Measurements from ENCODE around the gene PGBD5.

Gene PGBD5

DNA sequence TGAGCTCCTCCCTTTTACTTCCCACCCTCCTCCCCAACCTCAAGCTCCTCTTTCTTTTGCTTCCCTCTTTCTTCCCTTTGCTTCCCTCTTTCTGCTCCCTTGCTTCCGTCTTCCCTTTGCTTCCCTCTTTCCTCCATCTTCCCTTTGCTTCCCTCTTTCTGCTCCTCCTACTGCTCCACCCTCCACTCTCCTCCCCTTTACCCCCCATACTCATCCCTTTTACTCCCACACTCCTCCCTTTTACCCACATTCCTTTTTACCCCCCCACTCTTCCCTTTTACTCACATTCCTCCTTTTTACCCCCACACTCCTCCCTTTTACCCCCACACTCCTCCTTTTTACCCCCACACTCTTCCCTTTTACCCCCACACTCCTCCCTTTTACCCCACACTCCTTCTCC, 30.2 kb downstream of the PGBD5 start:
- DNase-seq, result no peak

DNA sequence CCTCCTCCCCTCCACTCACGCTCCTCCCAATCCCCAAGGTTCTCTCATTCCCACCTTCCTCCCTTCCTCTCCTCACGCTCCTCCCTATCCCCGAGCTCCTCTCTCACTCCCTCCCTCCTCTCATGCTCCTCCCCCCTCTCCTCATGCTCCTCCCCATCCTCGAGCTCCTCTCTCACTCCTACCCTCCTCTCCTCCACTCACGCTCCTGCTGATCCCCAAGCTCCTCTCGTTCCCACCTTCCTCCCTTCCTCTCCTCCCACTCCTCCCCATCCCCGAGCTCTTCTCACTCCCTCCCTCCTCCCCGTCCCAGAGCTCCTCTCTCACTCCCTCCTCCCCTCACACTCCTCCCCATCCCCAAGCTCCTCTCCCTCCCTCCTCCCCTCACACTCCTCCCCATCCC, 31.4 kb downstream of the PGBD5 start:
- no peak for DNase-seq

DNA sequence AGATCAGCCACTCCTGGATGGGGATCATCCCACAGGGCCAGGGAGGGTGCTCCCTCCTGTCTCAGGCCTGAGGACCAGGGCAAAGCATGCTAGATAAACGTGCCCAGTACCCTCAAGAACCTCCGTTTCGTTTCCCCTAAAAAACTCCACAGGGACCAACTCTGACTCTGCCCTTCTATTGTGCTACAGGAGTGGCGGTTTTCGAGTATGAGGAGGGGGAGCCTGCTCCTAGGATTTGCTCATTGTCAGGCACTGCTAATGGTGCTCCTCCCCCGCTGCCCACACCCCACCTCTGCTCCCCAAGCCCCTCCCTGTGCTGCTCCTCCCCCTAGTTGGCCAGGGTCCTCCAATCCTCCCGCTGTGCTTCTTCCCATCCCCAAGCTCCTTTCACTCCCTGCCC, 32.0 kb downstream of the PGBD5 start:
- no peak for DNase-seq

DNA sequence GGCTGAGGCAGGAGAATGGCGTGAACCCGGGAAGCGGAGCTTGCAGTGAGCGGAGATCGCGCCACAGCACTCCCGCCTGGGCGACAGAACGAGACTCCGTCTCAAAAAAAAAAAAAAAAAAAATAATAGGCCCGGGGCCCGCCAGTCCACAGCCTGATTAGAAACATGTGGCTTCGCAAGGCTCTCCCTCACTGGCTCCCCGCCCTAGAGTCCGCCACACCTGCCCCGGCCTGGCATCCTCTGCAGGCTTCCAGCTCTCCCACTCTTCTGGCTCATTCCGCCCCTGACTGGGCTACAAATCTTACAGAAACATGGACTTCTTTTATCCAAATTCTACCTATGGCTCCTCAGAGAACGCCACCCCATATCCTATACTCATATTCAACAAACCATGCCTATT, 32.4 kb downstream of the PGBD5 start:
- DNase-seq, result no peak

DNA sequence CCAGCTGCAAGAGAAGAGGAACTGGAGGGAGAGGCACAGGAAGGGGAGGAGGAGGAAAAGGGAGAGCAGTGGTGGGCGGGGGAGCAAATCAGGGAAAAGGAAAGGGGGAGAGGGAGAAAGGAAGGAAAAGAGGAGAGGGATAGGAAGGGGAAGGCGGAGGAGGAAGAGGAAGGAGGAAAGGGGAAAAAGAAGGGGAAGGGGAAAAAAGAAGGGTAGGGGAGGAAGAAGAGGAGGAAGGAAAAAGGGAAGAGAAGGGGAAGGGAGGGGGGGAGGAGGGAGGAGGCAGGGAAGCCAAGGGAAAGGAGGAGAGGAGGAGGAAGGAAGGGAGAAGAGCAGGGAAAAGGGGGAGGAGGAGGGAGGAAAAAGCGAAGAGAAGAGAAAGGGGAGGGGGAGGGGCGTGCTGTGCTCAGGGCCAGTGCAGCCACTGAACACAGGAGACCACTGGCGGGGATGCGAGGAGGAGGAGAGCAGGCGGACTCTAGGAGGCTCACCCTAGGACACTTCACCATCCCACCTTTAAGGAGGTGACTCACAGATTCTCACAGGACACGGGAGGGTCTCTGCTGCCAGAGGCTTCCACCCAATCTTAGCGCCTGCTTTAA, 33.1 kb downstream of the PGBD5 start:
- DNase-seq, result no peak

DNA sequence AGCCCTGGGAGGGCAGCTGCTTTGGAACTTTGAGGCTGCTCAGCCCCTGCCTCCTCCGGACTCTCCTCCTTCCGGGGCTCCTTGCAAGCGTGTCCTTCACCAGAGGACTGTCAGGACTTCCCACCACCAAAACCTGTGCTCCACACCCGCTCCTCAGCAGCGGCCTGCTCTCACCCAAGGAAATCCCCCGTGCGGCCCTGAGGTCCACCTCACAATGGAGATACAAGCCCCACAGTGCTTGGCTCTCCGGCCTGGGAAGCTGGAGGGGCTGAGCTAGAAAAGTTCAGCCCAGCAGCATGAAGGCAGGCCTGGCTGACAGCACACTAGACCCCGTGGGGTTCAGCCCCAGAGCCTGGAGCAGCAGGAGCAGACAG, 33.6 kb downstream of the PGBD5 start:
- DNase-seq, result no peak

DNA sequence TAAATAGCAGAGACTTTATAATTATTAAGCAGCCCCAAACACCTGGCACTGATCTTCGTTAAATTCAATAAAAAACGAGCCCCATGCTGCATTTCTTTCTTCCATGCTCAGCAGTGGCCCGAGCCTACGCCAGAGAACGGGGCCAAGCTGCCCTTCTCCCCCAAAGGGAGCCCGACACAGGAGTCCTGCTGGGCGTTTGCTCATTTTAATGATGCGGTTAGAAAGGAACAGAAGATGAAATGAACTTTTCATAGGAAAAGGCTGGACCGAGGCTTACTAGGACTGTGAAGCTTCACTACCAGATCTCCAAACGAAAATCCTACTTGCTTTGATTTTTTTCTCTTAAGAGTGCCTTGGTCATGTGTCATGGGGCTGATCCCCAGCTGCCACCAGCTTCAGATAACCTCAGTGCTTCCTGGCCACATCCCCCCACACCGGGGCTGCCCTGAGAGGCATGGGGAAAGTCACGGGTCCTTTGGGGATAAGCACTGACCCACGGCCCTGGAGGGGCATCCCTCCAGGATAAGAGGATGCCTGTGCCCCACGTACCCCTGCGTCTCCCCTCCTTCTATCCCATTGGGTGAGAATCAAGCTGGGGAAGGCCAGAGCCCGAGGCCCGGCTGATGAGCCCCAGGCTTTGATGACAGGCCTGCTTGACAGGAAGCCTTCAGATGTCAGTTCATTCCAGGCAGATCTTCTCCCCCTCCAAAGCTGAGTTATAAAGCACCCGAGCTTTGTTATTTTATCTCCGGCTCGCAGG, 34.2 kb downstream of the PGBD5 start:
- no peak for DNase-seq

DNA sequence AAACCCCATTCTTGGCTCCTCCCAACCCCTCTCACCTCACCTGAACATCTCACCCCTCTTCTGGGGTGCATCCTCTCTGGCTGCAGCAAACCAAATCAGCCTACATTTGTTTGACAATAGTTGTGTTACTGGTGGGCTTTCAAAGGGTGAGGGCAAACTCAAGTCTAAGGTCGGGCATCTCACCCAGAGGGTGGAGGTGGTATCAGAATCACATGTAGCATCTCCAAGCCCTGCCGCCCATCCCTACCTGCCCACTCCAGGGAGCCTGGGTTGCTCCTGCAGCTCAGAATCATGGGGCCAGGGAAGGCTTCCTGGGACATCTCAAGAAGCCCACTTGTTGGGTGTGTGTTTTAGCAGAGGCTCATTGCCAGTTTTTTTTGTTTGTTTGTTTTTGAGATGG, 35.8 kb downstream of the PGBD5 start:
- DNase-seq, result no peak

DNA sequence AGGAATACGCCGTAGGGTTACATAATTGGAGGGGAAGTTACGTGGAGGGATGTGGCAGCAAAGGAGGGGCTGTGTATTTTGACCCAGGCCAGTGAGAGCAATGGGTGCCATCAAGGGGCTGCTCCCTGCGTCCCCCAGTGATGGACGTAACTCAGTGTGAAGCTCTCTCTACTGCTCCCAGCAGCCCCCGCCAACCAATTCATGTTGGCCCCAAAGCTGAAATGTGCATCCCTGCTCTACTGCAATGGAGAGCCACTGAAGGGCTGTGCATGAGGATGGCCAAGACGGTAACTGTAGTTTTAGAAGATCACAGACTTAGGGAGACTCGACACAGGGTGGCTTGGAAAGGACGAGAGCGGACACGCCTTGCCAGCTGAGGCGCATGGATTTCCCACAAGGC, 38.3 kb downstream of the PGBD5 start:
- no peak for DNase-seq

DNA sequence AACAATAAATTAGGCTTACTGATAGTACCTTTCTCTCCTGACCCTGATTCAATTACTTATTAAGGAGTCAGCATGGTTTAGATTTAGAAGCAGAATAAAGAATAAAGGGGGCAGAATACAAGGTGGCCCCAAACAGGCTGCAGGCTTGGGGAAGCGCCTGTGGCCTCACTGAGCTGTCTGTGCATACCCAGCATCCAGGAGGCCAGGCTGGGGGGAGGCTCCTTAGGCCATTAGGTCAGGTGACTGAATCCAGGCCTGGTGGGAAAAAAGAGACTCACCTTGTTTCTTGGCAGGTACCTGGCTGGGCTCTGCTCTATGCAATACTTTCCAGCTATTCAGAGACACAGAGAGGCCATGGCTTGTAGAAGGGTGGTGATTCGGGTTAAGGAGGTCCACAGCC, 38.8 kb downstream of the PGBD5 start:
- no peak for DNase-seq

DNA sequence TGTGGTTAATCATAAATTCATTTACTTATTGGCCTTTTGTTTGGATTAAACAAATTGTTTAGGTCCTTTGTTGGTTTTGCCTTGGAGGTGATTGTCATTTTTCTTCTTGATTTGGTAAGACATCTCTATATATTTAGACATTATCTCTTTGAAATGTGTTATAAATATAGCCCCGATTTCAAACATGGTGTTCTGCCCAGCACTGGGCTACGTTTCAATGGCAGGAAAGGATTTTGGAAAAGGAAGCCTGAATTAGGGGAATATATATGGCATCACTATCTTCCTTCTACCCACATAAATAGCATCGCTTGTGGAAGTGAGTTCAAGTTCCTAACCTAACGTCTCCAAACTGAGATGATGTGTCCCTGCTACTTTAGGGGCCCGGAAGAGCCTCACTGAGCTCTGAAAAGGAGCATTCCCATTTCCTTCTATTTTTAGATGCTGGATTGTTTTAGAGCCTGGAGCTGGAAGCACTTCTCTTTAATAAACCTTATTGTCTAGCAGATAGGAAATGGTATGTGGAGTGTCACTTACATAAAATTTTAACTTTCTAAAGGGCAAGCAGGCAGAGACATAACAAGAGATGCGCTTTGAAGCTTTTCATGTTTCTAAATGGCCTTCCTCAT, 39.4 kb downstream of the PGBD5 start:
- DNase-seq, result no peak

DNA sequence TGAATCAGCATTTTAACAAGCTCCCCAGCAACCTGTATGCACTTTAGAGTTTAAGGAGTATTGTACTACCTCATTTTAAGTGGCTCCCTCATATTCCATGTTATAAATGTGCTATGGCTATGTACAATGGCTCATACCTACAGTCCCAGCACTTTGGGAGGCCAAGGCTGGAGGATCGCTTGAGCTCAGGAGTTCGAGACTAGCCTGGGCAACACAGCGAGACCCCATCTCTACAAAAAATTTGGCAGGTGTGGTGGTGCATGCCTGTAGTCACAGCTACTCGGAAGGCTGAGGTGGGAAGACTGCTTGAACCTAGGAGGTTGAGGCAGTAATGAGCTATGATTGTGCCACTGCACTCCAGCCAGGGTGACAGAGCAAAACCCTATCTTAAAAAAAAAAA, 40.2 kb downstream of the PGBD5 start:
- no peak for DNase-seq

DNA sequence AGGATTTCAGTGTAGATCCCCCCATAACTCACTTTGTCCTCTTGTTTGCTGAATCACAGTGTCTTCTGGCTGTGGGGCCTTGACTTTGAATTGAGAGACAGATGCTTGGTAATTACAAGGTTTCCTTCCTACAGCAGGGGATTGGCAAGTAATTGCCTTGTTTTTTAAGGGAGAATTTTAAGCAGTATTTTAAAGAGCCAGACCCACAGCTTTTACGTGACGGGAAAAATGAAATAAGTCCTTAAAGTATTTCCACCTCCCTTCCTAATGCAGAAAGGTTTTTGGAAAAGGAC, 41.0 kb downstream of the PGBD5 start:
- DNase-seq, result no peak

DNA sequence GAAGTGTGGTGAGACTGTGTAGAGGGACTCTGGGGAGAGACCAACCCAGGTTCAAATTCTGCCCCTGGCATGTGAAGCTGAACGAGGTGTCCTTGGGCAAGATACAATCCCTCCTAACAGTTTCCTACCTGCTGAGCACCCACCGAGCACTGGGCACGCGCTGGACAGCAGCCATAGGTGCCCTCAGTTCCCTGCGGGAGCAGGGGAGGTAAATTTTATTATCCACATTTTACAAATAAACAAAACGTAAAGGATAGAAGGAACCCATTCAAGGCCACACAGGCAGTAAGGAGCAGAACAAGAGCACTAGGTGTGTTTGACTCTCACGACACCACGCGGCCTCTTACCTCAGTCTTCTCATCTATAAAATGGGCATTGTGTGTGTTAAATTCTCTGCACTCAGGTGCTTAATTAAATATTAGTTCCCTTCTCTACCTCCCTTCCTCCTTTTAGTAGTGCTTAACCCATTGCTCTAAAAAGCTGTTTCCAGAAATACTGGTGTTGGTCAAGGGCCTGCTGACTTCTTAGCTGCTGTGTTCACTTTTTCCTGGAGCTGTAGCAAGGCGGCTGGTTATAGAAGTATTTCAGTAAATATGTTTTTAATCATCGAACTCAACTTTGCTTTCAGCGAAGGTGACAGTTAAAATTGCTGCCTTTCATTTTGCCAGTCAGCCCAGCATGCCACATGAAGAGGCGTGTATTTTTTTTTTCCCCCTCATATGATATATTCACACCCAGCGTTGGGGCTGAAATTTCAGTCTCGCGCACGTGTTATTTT, 41.6 kb downstream of the PGBD5 start:
- DNase-seq, result no peak

DNA sequence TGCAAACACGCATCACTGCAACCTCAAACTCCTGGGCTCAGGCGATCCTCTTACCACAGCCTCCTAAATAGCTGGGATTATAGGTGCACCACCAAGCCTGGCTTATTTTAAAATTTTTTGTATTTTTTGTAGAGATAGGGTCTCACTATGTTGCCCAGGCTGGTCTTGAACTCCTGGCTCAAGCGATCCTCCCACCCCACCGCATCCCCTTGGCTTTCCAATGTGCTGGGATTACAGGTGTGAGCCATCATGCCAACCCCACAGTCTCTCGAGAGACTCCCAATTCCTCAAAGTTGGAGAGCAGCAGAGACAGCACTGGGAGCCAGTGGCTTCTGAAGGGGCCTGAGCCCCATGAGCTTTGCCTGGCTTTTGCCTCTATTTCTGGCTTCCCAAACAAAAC, 42.7 kb downstream of the PGBD5 start:
- DNase-seq, result no peak

DNA sequence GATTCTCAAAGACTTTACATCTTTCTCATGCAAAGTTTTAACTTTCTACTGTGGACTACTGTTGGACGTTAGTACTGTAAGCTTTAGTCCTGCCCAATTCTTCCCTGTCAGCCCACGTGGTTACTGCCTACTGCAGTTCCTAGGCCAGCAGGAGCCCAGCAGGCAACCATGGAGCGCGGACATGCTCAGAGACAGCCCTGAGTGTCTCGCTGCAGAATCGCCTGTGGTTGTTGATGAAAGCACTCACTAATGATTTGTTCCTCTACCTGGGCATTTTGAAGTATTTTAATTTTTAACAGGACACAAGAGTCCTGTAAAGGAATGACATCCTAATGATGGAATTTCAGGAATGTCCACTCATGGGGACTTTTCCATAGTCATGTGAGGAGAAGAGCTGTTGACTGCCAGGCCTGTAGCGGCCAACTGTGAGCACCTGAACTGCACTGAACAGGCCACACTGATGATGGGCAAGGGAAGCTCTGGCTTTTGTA, 44.1 kb downstream of the PGBD5 start:
- DNase-seq, result no peak

DNA sequence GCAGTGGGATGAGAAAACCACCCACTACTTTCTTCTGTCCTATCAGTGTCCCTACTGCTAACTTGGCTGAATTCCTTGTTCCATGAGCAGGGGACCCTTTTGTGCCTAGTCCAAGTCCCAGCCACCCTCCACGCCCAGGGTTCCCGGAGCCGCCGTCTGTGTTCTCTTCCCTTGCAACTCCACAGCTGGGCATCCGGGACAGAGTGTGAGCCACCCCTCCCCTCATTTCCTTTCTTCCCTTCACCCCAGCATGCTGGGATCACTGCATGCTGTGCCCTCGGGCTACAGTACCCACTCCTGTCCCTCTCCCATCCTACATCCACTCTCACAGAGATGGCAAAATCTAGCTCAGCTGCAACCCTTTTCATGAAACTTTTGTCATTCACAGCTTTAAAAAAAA, 44.5 kb downstream of the PGBD5 start:
- no peak for DNase-seq

DNA sequence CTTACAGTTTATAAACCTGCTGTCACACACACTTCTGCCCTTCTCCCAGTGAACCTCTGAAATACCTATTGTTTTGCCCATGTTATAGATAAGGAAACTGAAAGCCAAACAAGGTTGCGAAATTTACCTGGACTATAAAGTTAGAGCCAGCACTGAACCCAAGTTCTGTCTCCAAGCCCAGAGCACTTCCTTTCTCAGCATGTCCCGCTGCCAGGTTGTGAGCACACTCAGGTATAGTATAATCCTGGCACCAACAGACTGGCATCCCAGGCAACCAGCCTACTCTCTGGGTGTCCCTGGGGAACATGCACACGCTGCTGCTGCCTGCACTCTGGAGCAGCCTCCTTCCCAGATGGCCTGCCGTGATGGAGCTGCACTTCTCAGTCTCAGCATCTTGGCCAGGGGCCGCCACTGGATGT, 45.1 kb downstream of the PGBD5 start:
- no peak for DNase-seq

DNA sequence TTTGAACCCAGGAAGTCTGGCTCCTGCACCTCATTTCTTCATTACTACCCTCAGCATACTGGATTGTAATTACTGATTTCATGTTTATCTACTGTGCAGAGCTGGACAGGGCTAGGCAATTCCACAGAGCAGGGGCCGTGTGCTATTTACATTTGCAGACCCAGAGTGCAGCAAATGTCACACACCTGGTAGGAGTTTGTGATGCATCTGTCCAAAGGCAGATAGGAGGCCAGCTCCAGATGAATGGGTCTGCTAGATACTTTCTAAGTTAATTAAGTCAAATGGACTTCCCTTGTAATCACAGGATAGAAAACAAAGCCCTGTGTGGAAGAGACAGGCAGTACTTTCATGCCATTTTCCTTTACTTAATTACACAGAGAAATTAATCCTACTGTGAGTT, 46.2 kb downstream of the PGBD5 start:
- DNase-seq, result no peak

DNA sequence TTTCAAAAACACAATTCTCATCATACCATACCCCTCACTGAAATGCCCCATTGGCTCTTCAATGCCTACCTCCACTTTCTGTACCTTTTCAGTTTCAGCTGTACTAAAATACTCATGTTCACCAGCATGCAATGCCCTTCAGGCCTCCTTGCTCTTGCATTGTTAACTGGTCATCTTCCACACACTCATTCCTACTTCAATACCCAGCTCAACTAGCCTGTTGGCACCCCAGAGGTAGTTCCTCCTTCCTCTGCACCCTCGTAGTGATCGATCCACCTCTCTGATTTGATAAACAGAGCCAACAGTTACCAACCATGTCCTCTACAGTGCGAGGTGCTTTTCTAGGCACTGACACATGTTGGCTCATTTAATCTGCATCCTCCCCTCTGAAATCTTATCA, 46.7 kb downstream of the PGBD5 start:
- no peak for DNase-seq

DNA sequence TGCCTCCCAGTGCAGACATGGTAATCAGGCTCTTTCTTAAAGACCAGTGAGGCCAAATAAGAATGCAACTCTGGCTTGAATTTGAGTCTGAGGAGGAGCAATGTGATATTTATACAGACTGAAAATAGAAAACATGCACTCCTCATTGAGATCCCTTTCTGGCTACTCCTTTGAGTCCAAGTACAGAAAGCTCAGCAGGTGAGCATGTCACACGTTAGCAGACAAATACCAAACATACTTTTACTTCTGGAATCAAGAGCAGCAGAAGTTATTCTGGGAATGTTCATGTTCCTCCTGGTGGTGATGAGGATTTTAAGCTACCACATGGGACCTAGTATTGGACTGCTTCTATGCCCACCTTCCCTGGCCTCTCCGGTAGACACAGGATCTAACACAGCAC, 48.3 kb downstream of the PGBD5 start:
- DNase-seq, result no peak

DNA sequence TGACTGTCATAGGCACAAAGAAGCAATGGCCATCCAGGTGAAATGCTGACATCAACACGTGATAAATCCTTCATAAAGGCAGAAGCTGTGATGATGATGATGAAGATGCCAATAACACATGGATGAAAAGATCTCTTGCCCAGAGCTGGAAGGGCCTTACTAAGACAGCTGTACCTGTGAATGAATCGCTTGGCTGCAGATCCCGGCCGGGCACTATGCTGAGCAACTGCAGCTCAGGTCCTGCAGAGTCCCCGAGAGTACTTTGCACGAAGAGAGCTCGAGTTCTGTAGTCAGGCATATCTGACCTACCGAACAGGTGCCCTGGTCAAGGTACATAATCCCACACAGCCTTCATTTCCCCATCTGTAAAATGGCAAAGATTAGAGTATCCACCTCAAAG, 48.8 kb downstream of the PGBD5 start:
- no peak for DNase-seq

DNA sequence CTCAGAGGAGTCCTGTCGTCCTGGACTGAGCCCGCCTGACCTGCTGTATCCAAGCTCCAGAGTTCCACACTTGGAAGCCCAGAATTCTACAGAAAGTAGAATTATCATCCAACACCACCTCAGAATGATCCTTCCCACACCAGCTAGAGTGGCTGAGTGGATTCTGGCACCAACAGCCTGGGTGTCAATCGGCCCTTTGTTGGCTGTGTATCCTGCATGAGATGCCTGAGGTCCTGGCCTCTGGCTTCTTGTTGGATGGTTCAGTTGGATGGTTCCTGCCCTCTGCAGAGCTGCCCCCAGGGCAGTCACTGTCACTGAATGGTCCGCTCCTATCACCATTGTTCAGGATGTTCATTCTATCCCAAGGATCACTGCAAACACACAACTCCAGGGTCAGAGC, 49.8 kb downstream of the PGBD5 start:
- no peak for DNase-seq

DNA sequence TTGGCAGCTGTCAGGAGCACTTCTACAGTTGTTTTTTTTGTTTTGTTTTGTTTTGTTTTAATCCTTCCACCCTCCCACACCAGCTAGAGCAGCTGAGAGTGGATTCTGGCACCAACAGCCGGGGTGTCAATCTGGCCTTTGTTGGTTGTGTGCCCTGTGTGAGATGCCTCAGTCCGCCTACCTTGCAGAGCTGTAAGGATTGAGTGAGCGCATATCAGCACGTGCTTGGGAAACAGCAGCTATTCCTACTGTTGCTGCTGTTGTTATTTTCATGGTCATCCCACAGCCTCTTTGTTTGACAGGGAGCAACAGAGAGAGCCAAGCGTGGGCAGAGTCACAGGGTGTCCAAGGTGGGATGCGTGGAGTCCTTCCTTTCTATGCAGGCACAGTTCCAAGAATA, 50.4 kb downstream of the PGBD5 start:
- DNase-seq, result no peak
